Esophagus muscularis mucosa (tissue), 3 donors: ENCODE measurements around the gene CCDC170.

Experiments used
- CTCF ChIP-seq, 3 experiments: fragments of 200-600 bp in 2 of 3; fragments of 450-650 bp in 1 of 3; sonication (generic) in 2 of 3; IDR thresholded peaks; one replicate each; pipeline ENCODE4 v1.5.1; 2017 to 2019; ENCODE audit warnings: antibody characterized with exemption in 3 of 3, mild to moderate bottlenecking in 2 of 3, moderate library complexity in 1 of 3
- POLR2A ChIP-seq: fragments of 450-650 bp; IDR thresholded peaks from one replicate; pipeline ENCODE4 v1.6.1; 2017; ENCODE audit warnings: antibody characterized with exemption, moderate library complexity, mild to moderate bottlenecking, low read depth
- POLR2AphosphoS5 ChIP-seq, 2 donors: sonication (generic); formaldehyde crosslinking; IDR thresholded peaks; one replicate each; pipeline ENCODE4 v1.6.1; 2017; ENCODE audit warnings: antibody characterized with exemption in 2 of 2

DNA sequence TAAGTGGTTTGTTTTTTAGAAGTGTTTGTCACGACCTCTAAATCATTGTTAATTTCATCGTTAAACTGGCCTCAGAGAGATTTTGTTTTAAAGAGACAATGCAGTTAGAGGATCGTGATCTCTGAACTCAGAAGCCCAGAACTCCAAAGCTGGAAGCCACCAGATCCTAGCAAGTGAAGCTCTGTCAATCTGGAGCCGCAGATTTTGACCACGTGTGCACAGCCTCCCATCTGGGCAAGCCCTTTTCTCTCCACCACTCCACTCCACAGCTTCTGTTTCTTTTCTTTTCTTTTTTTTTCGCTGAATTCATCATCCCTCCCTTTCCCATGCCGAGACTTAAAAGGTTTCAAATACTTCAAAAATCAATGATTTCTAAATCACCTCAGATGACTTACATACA is 171.5 kb downstream of the CCDC170 start:
- no peak for TF ChIP-seq POLR2A
- no peak for TF ChIP-seq CTCF (IDR thresholded peaks at IDR 0.05)
- no peak for TF ChIP-seq POLR2AphosphoS5 (IDR thresholded peaks at IDR 0.05)
